ENCODE measurements around the gene CTSS. TPM values are rescaled to one million over a fixed set of nuclear protein-coding genes. Genes with fewer than 3 reads are reported as not detected.

The CTSS gene
- total and polyA plus RNA-seq, 2 experiments from 2014 or later = not detected

GRCh38 chr1:150778409-150778808 is 12.8 kb upstream of the CTSS start:
- no peak for ATAC-seq
- Histone ChIP-seq H2AFZ (no peak overlapping the region), H3K27me3 (ENCODE audit: insufficient read depth) (no peaks in the 10 kb centered on the region), H3F3A (replicated peaks; ENCODE audit: low read depth) (no peaks in the 10 kb centered on the region), H4K20me1 (replicated peaks; ENCODE audit: insufficient read depth) (no peaks in the 10 kb centered on the region), H3K4me3 (no peak overlapping the region), H3K9me2 (ENCODE audit: insufficient read depth) (no peaks in the 10 kb centered on the region), H3K79me2 (replicated peaks; ENCODE audit: insufficient read depth) (no peaks in the 10 kb centered on the region), H3K4me2 (no peak overlapping the region), H3K36me3 (ENCODE audit: insufficient read depth) (peaks cover 5% of the 10 kb centered on the region; the same call in 1 of the 2 replicates), H3K4me1 (ENCODE audit: insufficient read depth) (no peaks in the 10 kb centered on the region), H3K27ac (ENCODE audit: low read depth) (no peak overlapping the region)
- H3K4me3 Mint-ChIP-seq = no peak overlapping the region
- peaks cover 16% of the 10 kb centered on the region for H3K9me3 Mint-ChIP-seq
- TF ChIP-seq EZH2 (IDR thresholded peaks at IDR 0.05; ENCODE audit: low read depth, unreplicated experiment) (no peak), ZNF331 (CRISPR knock-in tag; IDR thresholded peaks at IDR 0.05; ENCODE audit: low read depth) (no peak), ZNF462 (CRISPR knock-in tag; IDR thresholded peaks at IDR 0.05) (no peak), REST (IDR thresholded peaks at IDR 0.05; ENCODE audit: unreplicated experiment) (no peak), NANOG (IDR thresholded peaks at IDR 0.05; ENCODE audit: borderline replicate concordance) (no peak), ZNF114 (CRISPR knock-in tag; IDR thresholded peaks at IDR 0.05) (no peak), CTCF (conservative IDR thresholded peaks at IDR 0.05; ENCODE audit: low read depth in 2 of 2) (no peak), ETS1 (IDR thresholded peaks at IDR 0.05) (no peak), CREB1 (CRISPR knock-in tag; IDR thresholded peaks at IDR 0.05; ENCODE audit: low read depth) (no peak), POLR2AphosphoS5 (IDR thresholded peaks at IDR 0.05; ENCODE audit: low read depth) (no peak), JUNB (IDR thresholded peaks at IDR 0.05; ENCODE audit: unreplicated experiment) (no peak), STAT1 (IDR thresholded peaks at IDR 0.05; ENCODE audit: unreplicated experiment) (no peak), EZH2phosphoT487 (IDR thresholded peaks at IDR 0.05; ENCODE audit: unreplicated experiment) (no peak)
- no peak overlapping the region for H3K27ac Mint-ChIP-seq
- peaks cover 9% of the 10 kb centered on the region for H3K36me3 Mint-ChIP-seq (ENCODE audit: low read depth)
- no peak for DNase-seq (ENCODE audit: low spot score)
- H3K4me1 Mint-ChIP-seq = no peaks in the 10 kb centered on the region
- no peaks in the 10 kb centered on the region for H3K27me3 Mint-ChIP-seq (ENCODE audit: insufficient read depth, low read depth, poor library complexity)

All from GM23338 (cell line).